Inferior parietal cortex (tissue), 1 donor: Measurements from ENCODE around the gene GMDS.

ENCODE experiments used
- DNase-seq: peaks from one replicate; pipeline ENCODE4 v3.0.0-alpha.2; 2016; ENCODE audit errors: extremely low spot score

Gene GMDS

DNA sequence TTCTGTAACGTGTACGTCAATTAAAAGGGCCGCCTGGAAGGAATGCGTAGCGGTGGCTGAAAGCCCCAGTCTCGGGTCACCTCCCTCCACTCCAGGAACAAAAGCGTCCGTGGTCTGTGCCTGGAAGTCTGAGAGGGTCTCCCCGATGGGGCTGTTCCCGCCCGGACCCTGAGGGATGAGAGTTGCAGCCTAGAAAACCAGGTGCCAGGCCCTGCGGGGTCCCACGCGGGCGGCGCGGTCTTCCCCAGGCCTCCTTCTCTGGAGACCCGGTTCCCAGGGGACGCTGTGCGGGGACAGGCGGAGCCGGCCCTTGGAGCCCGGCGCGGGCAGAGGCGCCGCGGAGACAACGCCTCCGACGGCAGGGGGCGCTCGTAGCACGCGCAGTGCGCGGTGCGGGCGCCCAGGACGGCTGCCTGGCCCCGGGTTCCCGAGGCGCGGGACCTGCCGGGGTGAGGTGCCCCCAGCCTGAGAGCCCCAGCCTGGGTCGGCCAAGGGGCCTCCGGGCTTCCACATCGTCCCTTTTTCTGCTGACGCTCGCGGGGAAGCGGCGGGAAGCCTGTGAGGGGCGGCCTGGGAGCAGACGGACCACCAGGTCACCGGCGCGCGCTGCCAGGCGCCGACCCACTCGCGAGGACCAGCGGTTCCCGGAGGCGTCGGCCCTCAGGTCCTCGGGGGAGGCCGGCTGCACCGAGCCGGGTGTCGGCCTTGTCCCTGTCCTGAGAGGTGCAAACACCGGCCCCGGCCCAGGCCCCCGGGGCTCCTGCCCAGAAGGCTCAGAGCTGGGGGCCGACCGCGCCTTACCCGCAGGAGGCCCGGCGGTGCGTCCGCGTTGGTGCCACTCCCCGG, 641.0 kb downstream of the GMDS start:
- DNase-seq, result peak; percentile 64

- DNase-seq, result no peak
These were observed 641.7 kb downstream of the GMDS start for GRCh38 chr6:1603708-1604107.

DNA sequence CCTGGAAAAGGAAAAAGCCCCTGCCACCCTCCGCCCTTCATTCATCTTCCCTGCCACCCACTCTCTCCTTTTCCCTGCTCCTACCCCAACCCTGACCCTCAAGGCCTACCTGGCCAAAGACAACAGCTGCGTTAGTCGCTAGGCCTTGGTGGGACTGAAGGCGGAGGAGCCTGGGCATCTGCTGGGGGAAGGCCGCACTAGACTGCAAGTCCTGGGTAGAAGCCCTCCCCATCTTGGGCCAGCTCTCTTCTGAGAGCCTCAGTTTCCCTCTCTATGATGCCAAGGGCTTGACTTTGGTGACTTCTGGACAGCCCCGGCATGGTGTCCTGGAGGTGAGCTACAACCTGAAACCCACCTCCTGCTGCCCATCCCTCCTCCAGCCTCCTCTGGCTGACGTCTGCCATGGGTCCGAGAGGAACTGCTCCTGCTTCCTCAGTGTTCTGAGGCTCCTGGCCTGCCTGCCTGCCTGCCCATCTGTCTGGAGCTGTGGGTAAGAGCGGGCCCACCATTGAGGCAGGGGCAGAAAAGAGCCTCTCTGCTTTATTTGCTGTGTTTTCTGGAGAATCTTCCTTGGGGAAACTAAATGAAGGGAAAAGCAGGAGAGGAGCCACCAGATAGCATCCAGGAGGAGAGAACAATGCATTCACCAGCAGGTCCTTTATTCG, 643.2 kb downstream of the GMDS start:
- DNase-seq, result no peak

DNA sequence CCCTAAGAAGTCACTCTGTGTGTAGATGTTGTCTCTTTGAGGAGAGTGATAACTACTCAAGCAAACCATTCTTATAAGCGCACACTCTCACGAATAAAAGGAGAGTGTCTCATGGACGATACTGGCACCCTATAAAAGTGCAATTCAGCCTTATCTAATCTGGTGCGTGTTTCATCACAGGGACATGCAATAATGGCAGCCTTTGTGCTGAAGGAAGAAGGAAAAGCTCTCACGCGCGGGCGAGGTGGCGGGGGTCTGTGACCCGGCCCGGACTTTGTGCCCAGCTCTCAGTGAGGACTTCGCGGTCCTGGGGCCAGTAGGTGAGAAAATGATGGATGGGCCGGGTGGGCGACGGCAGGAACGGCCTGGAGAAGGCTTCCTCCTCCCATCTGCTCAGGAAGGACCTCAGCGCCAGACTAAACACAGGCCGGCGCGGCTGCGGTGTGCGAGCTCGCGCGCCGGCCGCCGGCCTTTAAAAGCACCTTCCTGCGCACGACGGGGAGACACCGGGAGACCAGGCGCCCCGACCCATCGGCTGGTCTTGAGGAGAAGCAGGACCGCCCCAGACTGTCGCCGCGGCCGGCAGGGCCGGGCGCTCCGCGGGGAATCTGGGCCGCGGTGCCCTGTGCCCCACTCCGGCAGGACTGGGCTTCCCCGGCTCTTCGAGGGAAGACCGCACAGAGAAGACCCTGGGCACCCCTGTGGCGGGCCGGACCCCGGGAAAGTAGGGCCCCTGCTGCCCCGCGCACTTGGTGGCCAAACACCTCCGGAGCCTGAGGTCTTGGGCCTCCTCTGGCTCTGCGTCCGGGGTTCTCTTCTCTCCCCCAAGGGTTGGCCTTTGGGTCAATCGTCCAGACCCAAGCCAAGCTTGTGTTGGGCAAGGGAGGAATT, 644.0 kb downstream of the GMDS start:
- DNase-seq, result no peak

GRCh38 chr6:1600764-1601157, 644.6 kb downstream of the GMDS start:
- no peak for DNase-seq

DNA sequence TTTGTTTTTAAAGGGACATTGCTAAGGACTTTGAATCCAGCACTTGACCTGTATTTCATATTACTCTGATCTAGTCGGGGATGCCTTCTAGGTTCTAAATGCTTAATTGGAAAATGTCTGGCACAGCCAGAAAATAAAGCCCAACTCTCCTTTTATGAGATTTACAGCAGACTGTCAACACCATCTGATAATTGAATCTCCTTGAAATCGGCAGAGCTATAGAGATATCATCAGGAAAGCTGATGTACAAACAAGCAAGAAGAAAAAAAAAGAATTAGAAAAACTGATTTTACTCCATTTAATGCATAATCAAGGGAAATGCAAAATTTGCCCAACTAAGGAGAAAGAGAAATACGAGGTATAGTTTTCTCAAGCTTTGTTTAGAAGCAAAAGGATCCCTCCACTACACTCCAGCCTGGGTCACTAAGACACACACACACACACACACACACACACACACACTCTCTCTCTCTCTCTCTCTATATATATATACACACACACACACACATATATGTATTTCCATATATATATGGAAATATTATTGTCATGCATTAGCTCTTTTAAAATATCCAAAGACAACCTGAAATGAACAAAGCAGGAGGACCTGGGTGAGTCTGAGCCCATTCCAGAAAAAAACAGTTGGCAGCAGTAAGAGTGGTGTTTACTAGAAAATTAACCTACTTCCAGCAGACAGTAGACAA, 645.2 kb downstream of the GMDS start:
- DNase-seq, result no peak

GRCh38 chr6:1599469-1599868, 645.9 kb downstream of the GMDS start:
- DNase-seq, result no peak

DNA sequence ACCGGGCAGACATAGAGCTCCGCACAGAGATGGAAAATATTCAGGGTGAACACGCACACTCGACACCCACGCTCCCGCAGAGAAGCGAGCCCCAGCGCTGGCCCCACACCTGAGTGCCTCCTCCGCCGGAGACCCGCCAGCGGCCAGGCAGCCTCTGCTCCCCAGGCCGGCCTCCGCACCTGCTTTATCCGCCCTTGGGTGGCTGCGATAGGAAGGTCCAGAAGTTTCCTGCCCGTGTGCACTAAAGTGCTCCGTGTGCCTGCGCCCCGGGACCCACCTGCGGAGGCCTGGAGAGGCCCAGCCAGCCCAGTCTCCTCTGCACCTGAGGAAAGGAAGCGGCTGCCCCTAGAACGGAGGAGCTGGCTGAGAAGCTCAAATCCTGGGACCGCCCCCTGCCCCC, 646.5 kb downstream of the GMDS start:
- DNase-seq, result no peak

DNA sequence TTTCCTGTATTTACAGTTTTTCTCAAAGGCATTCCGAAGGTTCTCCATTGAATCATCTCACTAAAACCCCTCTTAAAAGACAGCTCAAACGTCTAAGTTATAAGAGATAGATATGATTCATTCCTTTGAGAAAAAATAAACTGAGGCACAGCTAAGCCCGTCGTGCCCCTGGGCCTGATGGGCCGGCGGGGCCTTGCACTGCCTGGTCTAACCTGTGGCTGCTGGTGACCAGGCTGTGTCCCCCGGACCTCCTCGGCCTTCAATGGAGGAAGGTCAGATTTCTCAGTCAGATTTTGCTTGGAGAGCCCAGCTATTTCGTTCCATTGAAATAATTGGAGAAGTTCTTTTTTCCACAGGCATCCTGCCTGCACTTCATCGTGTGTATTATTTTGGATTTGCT, 647.0 kb downstream of the GMDS start:
- no peak for DNase-seq

DNA sequence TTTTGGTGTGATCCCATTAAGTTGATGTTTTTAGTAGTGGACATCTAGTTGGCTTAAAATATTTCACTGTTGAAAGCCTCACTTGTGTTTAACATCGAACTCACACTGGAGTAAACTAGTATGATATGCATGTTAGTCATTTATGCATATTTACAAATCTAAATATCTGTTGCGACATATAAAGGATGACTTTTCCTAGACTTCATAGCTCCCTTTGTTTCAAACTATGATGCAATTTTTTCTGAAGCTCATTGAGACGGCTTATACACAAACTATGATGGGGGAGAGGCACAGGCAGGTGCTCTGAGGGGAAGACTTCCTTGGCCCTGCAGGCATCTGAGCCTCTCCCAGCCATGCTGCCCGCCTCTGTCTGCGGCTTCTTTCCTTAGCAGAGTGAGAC, 647.5 kb downstream of the GMDS start:
- no peak for DNase-seq

DNA sequence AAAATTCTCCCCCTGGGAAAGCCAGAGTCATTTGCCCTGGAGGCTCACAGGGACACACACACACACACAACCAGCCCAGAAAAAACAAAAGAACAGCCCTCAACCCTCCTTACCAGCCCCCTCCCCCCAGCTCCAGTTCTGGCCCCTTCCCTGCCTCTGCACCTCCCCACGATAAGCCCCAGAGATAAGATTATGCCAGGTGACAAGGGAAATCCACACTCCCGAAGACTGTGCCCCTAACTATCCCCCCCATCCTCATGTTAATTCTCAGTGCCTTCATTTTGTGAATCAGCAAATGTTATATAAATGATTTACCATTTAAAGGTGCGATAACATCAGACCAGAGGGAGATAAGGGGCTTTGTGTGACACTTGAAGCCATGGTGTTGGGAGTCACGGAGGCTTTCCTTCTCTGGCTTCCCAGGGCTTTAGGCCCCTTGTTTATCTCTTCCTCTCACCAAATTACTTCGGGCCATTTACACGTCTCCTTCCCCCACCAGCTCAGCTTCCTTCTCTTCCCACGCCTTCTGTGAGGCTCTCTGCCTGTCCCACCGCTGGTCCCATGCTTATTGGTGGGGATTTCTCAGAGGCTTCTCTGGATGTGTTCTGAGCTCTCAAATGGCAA, 648.2 kb downstream of the GMDS start:
- DNase-seq, result no peak

DNA sequence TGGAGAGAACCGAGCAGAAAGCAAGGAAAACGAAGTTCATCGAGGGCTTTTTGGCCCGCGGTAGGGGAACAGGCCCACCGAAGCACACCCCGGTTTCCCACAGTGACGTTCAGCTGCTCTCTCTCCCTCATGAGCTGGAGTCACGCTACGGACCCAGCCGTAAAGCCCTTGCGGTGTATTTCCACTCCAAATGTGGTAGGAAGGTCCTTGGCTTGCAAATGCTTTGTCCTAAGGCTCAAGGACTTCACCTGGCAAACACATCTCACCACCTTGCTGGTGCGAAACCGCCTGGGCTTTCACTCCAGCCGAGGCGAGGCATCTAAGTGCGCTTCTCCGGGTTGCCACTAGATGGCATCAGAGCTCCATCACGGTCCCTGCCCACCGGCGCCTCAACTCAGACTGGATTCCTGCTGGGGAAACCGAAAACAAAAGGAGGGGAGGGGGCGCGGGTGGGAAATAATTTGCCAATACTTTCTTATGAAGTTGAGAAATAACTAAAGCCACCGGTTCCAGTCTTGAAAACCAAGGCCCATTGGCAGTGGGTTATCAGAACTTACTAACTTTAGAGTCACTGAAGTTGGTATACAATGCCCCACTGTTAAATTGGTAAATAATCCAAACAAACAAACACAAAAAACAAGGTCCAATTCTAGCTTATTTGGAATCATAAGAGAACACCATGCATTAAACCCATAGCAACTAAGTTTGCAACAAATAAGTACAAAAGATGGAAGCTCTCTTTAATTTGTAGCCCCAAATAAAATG, 649.1 kb downstream of the GMDS start:
- DNase-seq, result peak; percentile 68

GRCh38 chr6:1595271-1596087, 649.9 kb downstream of the GMDS start:
- DNase-seq, result no peak

GRCh38 chr6:1594445-1595200, 650.8 kb downstream of the GMDS start:
- DNase-seq, result no peak

GRCh38 chr6:1593958-1594314, 651.5 kb downstream of the GMDS start:
- DNase-seq, result no peak

DNA sequence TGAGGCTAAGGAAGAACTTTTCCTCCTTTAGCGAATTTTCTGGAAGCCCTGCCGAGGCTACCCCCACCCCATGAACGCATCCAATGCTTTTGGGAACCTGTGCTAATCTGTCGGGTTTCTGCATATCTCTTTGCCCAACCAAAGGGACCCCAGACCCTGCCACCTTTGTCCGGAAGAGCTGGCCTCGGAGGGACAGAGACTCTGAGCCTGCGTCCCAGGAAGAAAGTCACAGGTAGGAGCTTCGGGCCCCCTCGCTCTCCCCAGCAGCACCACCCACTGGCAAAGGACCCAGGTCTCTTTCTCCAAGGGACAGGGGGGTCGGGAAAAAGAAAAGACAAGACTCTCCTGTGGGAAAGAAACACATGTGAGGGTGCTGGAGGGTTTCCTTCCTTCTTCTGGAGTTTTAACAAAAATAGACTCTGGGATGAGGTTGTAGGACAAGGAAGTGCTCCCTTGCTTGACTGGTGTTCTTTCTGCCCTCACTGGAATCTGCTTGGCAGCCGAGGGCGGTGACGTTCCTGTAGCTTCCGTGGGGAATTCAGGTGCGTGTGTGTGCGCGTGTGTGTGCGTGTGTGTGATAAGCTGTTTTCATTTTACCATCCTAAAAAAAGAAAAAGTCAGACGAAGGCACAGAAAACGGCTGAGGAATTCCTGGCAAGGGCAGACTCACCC, 652.0 kb downstream of the GMDS start:
- no peak for DNase-seq

GRCh38 chr6:1592852-1593251, 652.6 kb downstream of the GMDS start:
- DNase-seq, result no peak

DNA sequence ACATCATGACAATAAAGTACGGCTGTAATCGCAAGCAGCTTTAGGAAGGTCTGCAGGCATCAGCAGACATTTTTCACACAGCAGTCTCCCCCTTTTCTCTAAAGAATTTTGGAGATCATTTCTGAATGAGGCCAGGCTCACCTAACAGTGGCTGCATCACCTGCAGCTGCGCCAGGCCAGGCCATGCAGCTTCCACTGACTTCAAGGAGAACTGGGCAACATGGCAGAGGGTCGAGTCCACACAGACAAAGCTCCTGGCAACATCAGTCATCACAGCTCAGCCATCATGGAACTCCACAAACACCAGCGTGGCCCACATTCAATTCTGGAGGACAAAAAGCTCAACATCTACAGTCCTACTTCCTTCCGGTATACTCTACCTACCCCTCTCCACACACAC, 653.5 kb downstream of the GMDS start:
- no peak for DNase-seq
